HG03064 (cell line): ENCODE data around the gene CRISP3.

Experiments used
- ATAC-seq: cut with Tn5 transposase; IDR thresholded peaks from one replicate; pipeline ENCODE4 v1.9.1; 2021; ENCODE audit warnings: low read depth; ENCODE audit not compliant: unreplicated experiment

The CRISP3 gene

GRCh38 chr6:49692534-49692933 lies 51.7 kb downstream of the CRISP3 start:
- ATAC-seq, result no peak
